HuH-7.5 (cell line): ENCODE measurements around the gene FBN2.
"Not testable (repeated sequence)": the region's sequence is repeated elsewhere in the genome, so short reads cannot be mapped to it uniquely, and the experiment has no call there.

Experiments used
- DNase-seq: peaks from one replicate; pipeline ENCODE4 v3.0.0; 2011; ENCODE audit warnings: low spot score

Gene FBN2

GRCh38 chr5:128424646-128425045 is 113.4 kb downstream of the FBN2 start:
- DNase-seq: no peak

GRCh38 chr5:128422612-128423011 is 115.4 kb downstream of the FBN2 start:
- DNase-seq: no peak

DNA sequence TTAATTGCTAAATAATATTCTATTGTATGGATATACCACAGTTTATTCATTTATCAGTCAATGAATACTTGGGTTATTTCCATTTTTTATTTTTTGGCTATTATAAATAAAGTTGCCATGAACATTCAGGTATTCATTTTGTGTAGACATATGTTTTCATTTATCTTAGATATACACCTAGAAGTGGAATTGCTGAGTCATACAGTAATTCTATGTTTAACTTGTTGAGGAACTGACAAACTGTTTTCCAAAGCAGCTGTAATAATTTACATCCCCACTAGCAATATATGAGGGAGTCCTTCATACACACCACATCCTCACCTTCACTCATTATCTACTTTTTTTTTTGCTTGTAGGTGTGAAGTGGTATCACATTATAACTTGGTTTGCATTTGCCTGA is 123.6 kb downstream of the FBN2 start:
- DNase-seq: no peak

- DNase-seq: no peak
These were observed 124.7 kb downstream of the FBN2 start for GRCh38 chr5:128413356-128413755.

- DNase-seq: no peak
These were observed 125.7 kb downstream of the FBN2 start for GRCh38 chr5:128412145-128412930.

DNA sequence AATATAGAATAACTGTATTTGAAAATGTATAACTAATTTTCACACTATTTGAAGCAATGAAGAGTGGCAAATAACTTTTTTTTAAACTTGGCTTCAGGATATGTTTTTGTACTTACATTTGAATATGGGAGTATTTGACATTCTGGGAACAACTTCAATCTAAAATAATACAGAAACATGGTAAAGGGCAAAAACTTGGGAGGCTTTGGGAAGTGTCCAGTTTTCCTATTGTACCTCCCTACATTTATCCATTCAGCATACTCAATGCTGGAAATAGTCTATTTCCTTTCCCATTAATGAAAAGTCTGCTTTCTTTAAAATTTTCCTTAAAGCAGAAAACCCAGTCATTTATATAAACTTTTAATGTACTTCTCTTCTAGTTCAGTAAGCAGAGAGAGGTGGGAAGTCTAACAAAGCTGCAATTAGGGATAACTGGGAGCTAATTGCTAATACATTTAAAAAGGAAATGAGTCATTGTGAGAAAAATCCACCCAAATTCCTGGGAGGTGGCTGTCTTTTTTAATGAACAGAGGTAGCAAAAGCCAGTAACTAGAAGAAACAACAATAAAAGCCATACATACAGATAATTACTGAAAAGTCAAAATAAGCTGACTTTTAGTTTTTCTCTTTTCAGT is 128.8 kb downstream of the FBN2 start:
- no peak for DNase-seq

DNA sequence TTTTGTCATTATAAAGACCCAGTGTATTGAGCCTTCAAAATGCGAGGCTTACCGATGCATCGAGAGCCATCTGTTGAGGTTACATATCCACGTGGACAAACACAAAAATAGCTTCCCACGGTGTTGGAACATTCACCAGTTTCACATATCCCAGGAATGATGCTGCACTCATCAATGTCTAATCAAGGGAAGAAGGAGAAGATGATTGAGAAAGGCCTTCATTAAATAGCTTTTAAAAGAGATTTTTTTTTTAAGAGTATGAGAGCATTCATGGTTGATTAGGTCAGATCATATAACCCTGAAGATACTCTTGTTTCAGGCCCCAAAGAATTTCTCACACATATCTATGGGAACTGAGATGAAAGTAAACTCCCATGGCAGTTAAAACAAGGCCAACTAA is 129.4 kb downstream of the FBN2 start:
- no peak for DNase-seq

DNA sequence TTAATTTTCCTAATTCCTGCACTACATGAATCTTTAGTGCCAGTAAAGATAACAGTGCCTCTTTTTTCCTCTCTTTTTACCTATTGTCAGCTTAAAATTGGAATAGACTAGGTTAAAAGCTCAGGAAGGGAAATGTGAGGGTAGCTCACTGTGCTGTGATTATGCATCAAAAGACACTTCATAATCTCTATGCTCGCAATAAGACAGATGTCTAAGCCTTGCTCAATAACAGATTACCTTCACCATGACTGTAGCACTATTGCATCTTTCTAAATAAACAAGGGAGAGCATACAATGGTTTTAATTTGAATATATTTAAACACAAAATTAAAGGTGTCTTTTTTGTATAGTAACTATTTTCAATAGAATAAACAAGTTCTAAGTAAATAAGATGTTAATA is 130.1 kb downstream of the FBN2 start:
- no peak for DNase-seq

GRCh38 chr5:128406803-128407202 is 131.2 kb downstream of the FBN2 start:
- no peak for DNase-seq

- DNase-seq: no peak
These were observed 132.9 kb downstream of the FBN2 start for GRCh38 chr5:128405159-128405558.

- DNase-seq: no peak
These were observed 134.7 kb downstream of the FBN2 start for GRCh38 chr5:128403333-128403732.

DNA sequence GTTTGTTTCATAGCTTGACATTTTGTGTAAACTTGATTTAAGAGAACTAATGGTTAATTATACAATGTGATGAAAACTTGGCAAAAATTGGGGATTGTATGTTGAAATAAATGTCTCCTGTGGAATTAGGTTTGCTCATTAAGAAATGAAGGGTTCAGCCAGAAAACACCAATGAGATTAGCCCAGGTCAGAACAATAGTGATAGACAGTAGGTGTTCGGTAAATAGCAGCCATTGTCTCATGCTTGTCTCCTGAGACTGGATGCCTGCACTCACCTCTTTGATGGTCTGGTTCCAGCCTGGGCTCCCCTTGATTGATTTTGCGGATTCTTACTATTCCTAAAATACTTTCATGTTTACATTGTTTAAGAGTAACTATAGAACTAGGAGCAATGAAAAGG is 135.5 kb downstream of the FBN2 start:
- no peak for DNase-seq

DNA sequence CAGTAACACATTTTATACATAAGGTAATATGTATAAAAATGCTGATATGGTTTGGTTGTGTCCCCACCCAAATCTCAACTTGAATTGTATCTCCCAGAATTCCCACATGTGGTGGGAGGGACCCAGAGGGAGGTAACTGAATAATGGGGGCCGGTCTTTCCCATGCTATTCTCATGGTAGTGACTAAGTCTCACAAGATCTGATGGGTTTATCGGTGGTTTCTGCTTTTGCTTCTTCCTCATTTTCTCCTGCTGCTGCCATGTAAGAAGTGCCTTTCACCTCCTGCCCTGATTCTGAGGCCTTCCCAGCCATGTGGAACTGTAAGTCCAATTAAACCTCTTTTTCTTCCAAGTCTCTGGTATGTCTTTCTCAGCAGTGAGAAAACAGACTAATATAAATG is 137.3 kb downstream of the FBN2 start:
- not testable (repeated sequence) for DNase-seq

GRCh38 chr5:128399111-128399510 is 138.9 kb downstream of the FBN2 start:
- no peak for DNase-seq

- DNase-seq: no peak
These were observed 140.2 kb downstream of the FBN2 start for GRCh38 chr5:128397876-128398275.

DNA sequence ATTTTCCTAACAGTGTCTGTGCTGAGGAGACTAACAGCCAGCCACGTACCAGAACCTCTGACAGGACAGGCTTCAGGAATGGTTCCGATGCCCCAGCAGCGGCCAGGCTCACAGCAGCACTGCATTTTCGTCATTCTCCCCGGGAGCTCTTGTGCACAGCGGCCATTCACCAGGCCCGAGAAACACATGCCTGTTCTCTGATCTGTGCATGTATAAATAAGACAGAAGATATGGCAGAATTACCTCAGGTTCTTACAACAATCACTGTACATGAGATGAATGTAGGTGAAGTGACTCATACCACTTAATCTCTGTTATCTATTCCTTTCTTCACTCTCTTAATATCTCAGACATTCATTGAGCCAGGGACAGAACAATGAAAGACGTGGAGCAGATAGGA is 143.0 kb downstream of the FBN2 start:
- DNase-seq: no peak

DNA sequence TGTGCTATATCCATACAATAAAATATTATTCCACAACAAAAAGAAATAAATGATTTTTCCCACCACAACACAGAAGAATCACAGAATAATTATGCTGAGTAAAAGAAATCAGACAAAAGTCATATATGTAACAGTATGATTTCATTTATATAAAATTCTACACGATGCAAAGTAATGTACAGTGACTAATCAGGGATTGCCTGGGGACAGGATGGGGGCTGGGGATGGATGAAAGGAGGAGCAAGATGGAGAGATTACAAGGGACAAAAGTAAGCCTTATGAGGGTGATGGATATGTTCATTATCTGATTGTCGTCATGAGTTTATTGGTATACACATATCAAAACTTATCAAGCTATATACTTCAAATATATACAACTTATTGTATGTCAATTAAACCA is 154.0 kb downstream of the FBN2 start:
- DNase-seq: no peak

- no peak for DNase-seq
These were observed 157.7 kb downstream of the FBN2 start for GRCh38 chr5:128380337-128380736.

DNA sequence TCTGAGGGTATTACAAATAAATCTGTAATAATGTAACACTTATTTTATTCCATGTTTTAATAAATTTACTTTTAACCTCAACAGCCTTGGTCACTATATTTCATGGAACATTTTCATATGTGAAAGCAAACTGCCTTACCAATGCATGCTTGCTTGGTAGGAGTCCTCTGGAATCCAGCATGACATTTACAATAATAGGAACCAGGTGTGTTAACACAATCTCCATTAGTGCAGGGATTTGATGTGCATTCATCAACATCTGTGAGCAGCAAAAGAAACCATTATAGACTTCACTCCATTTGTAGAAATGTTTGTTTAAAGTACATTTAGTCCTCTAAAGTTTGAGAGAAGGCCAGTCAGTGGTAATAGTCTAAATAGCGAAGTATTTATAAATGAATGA is 159.4 kb downstream of the FBN2 start:
- DNase-seq: no peak

DNA sequence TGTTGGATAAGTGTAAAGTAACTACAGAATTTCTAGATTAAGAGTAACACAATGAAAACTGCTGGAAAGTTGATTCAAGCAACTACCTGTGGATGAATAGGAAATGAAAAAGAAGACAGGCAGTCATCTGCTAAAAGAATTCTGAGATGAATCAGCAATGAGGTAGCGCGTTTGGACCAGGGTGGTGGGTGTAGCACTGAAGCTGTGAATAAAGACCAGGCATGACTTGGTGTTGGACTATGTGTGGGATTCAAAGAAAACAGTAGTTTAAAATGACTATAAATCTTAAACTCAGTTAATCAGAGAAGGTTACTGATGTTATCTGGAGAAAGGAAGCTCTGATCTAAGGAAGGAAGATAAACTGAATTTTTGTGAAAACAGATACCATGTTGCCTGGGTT is 159.8 kb downstream of the FBN2 start:
- no peak for DNase-seq

DNA sequence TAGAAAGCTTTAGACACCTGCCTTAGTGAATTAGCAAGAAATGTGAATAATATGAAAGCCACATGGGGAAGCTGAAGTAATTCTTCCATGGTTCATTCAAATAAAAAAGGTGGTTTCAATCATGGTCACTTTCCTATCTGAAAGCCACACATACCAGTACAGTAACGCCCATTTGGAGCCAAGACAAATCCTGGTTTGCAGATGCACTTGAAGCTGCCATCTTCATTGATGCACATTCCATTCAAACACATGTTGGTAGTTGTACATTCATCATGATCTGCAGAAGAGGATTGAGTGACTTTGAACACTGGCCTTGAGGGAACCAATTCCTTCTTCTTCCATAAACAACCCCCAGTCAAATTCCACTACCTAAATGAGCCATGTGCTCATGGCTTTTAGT is 161.5 kb downstream of the FBN2 start:
- DNase-seq: no peak

DNA sequence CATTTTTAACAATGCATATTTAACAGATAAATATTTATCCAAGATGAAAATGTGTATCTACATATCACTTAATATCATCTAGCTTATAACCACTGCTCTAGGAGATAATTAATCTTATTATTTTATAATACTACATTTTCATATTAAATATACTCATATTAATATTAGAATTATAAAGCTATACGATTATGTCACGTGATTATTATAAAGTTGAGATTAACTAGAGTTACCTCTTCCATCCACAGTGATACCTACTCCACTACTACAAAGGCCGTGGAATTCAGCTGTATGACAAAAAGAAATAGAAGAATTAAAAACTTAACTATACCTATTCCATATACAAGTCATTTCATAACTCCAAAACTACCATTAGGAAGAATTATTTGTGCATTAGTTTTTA is 171.9 kb downstream of the FBN2 start:
- no peak for DNase-seq

DNA sequence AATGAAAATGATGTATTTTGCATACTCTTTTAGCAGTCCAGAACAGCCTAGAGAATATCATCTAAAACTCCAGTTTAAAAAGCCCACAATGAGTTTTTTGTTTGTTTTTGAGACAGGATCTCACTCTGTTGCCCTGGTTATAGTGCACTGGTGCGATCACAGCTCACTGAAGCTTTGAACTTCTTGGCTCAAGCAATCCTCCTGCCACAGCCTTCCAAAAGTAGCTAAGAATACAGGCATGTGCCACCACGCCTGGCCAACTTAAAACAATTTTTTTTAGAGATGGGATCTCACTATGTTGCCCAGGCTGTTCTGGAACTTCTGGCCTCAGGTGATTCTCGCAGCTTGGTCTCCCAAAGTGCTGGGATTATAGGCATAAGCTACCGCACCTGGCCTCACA is 175.7 kb downstream of the FBN2 start:
- DNase-seq: no peak

- no peak for DNase-seq
These were observed 179.2 kb downstream of the FBN2 start for GRCh38 chr5:128358826-128359225.
